Stimulated activated CD8-positive, alpha-beta memory T cell treated with anti-CD3 and anti-CD28 coated beads, Interleukin-4, amount 100 ng/mL, for 48 hours (primary cell): ENCODE data around the gene BMI1.
A peak's percentile ranks its signal among the peaks of the same experiment; 100 is the strongest.

ENCODE experiments used
- DNase-seq: peaks from one replicate; pipeline ENCODE4 v3.0.0-alpha.2; 2020

The BMI1 gene

GRCh38 chr10:22368981-22369380, 48.1 kb downstream of the BMI1 start:
- no peak for DNase-seq

GRCh38 chr10:22369434-22370072, 48.7 kb downstream of the BMI1 start:
- no peak for DNase-seq

GRCh38 chr10:22370320-22370719, 49.4 kb downstream of the BMI1 start:
- DNase-seq: no peak

GRCh38 chr10:22372298-22372697, 51.4 kb downstream of the BMI1 start:
- no peak for DNase-seq

DNA sequence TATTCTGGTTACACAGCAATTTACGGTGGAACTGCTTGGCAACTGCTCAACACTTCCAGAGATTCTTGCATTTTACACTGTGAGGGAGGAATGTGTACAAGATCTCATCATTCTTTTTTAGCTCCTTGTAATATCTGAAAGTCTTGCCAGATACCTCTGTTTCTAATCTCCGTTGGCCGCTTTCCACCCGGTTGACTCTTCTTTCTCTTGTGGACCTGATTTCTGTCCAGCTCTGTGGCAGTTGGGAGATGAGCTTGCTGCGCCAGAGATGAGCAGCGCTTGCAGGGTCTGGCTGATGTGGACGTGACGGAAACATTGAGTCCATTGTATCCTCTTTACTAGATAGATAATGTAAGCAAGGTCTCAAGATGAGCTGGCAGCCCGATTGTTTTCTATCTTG, 52.0 kb downstream of the BMI1 start:
- no peak for DNase-seq

GRCh38 chr10:22374489-22375126, 53.7 kb downstream of the BMI1 start:
- no peak for DNase-seq

- DNase-seq: peak; percentile 64
Measured at GRCh38 chr10:22379059-22379458, 58.2 kb downstream of the BMI1 start.
